HCT116 (cell line): ENCODE data around the gene WNT1. TPM values are rescaled to one million over a fixed set of nuclear protein-coding genes. Genes with fewer than 3 reads are reported as not detected.

Source experiments
- ATAC-seq: fragments of 200-7000 bp; cut with Tn5 transposase; 2 replicates; pipeline ENCODE4 v1.9.1; 2020; ENCODE audit warnings: mild to moderate bottlenecking, moderate library complexity
- BruUV-seq: library from RNA; stranded (reverse); fragments of 400-500 nt; replicated peaks from 2 replicates; lab custom pipeline; 2021; lab: Mats Ljungman, UMichigan
- CTCF ChIA-PET: fragments of 300-600 bp; sonication (Branson Sonifier 250); formaldehyde crosslinking; loops from one replicate; lab custom pipeline; 2021; ENCODE audit warnings: antibody characterized with exemption; lab: Charles Lee
- POLR2A ChIA-PET: fragments of 300-600, 350-600 bp; sonication (Branson Sonifier 250); formaldehyde crosslinking; loops from one replicate; lab custom pipeline; 2021; ENCODE audit warnings: antibody characterized with exemption; lab: Charles Lee
- RAD21 ChIA-PET, 2 experiments: fragments of 300-600 bp; sonication (Branson Sonifier 250); formaldehyde crosslinking; loops; one replicate each; lab custom pipeline; 2023; ENCODE audit warnings: low total read pairs in 2 of 2; ENCODE audit not compliant: uncharacterized antibody in 2 of 2, unreplicated experiment in 2 of 2, low non-redundant PET in 1 of 2; lab: Charles Lee
- DNase-seq: peaks from one replicate; pipeline ENCODE4 v3.0.0-alpha.2; 2010; ENCODE audit warnings: low read depth, low spot score
- H2AFZ ChIP-seq: fragments of 200-600 bp; shearing (Covaris generic), sonication (generic); 2 replicates; pipeline ENCODE4 v1.6.1; 2017; ENCODE audit warnings: low read depth, mixed run types, mixed read lengths, antibody characterized with exemption, low read length; ENCODE audit not compliant: poor library complexity, severe bottlenecking
- H3K27ac ChIP-seq: 2 replicates; pipeline ENCODE4 v1.5.1; 2012; ENCODE audit warnings: low read depth, low read length
- H3K27me3 ChIP-seq: fragments of 200-600 bp; sonication (generic); 2 replicates; pipeline ENCODE4 v1.6.1; 2016; ENCODE audit warnings: mixed run types, low read length, mixed read lengths; ENCODE audit not compliant: insufficient read depth
- H3K36me3 ChIP-seq, 2 experiments: fragments of 200-500 bp in 1 of 2; fragments of 200-600 bp in 1 of 2; sonication (Bioruptor generic) in 1 of 2; sonication (generic) in 1 of 2; 2 replicates each; pipeline versions ENCODE4 v1.5.1 to v1.6.1; 2014 to 2016; ENCODE audit warnings: low read length in 2 of 2, inconsistent platforms in 1 of 2, mixed read lengths in 1 of 2, mixed run types in 1 of 2; ENCODE audit not compliant: insufficient read depth in 2 of 2, control insufficient read depth in 1 of 2
- H3K4me1 ChIP-seq, 2 experiments: fragments of 200-600 bp in 1 of 2; sonication (generic) in 1 of 2; 2 replicates each; pipeline versions ENCODE4 v1.5.1 to v1.6.1; 2012 to 2017; ENCODE audit warnings: low read length in 2 of 2, inconsistent platforms in 1 of 2, mild to moderate bottlenecking in 1 of 2, mixed read lengths in 1 of 2, mixed run types in 1 of 2, moderate library complexity in 1 of 2; ENCODE audit not compliant: insufficient read depth in 2 of 2, control insufficient read depth in 1 of 2
- H3K4me2 ChIP-seq: fragments of 200-600 bp; sonication (generic); 2 replicates; pipeline ENCODE4 v1.6.1; 2017; ENCODE audit warnings: mixed run types, low read length, mixed read lengths
- H3K4me3 ChIP-seq, 2 experiments: fragments of 200-600 bp in 1 of 2; sonication (generic) in 1 of 2; replicated peaks in 1 of 2; 2 replicates each; pipeline ENCODE4 v1.5.1; 2011 to 2016; ENCODE audit warnings: low read length in 2 of 2, control low read depth in 1 of 2, low read depth in 1 of 2, mild to moderate bottlenecking in 1 of 2, mixed read lengths in 1 of 2, mixed run types in 1 of 2
- H3K79me2 ChIP-seq: fragments of 200-600 bp; sonication (generic); 2 replicates; pipeline ENCODE4 v1.6.1; 2017; ENCODE audit warnings: mild to moderate bottlenecking, mixed run types, low read length, moderate library complexity, mixed read lengths; ENCODE audit not compliant: insufficient read depth
- H3K9ac ChIP-seq: fragments of 200-600 bp; sonication (generic); 2 replicates; pipeline ENCODE4 v1.6.1; 2016; ENCODE audit warnings: low read length, mixed read lengths
- H3K9me2 ChIP-seq: fragments of 200-600 bp; sonication (generic), shearing (Covaris generic); 2 replicates; pipeline ENCODE4 v1.6.1; 2017; ENCODE audit warnings: mixed run types, mild to moderate bottlenecking, moderate library complexity; ENCODE audit not compliant: insufficient read depth
- H3K9me3 ChIP-seq, 2 experiments: fragments of 200-500 bp in 1 of 2; fragments of 200-600 bp in 1 of 2; sonication (Bioruptor generic) in 1 of 2; sonication (generic) in 1 of 2; 2 replicates each; pipeline ENCODE4 v1.6.1; 2014 to 2017; ENCODE audit warnings: low read length in 2 of 2, mixed read lengths in 2 of 2, inconsistent platforms in 1 of 2, low read depth in 1 of 2, mild to moderate bottlenecking in 1 of 2, mixed run types in 1 of 2, moderate library complexity in 1 of 2; ENCODE audit not compliant: control insufficient read depth in 1 of 2, insufficient read depth in 1 of 2
- H4K20me1 ChIP-seq: fragments of 200-600 bp; sonication (generic), shearing (Covaris generic); 2 replicates; pipeline ENCODE4 v1.6.1; 2017; ENCODE audit warnings: mixed run types, mild to moderate bottlenecking, moderate library complexity; ENCODE audit not compliant: insufficient read depth
- CBX3 ChIP-seq: IDR thresholded peaks from 2 replicates; pipeline ENCODE4 v1.6.1; 2012; ENCODE audit warnings: low read depth
- CEBPB ChIP-seq: IDR thresholded peaks from 2 replicates; pipeline ENCODE4 v1.6.1; 2012; ENCODE audit warnings: low read depth
- EZH2phosphoT487 ChIP-seq: fragments of 200-600 bp; IDR thresholded peaks from 2 replicates; pipeline ENCODE4 v1.6.1; 2018; ENCODE audit warnings: antibody characterized with exemption, borderline replicate concordance
- FOSL1 ChIP-seq: IDR thresholded peaks from 2 replicates; pipeline ENCODE4 v1.6.1; 2012; ENCODE audit warnings: low read depth
- POLR2AphosphoS5 ChIP-seq: IDR thresholded peaks from 2 replicates; pipeline ENCODE4 v1.6.1; 2011; ENCODE audit warnings: mild to moderate bottlenecking, low read depth, low read length, moderate library complexity
- RAD21 ChIP-seq: IDR thresholded peaks from 2 replicates; pipeline ENCODE4 v1.6.1; 2012; ENCODE audit warnings: low read depth, mild to moderate bottlenecking
- SIN3A ChIP-seq: IDR thresholded peaks from 2 replicates; pipeline ENCODE4 v1.6.1; 2012; ENCODE audit warnings: low read depth
- SRF ChIP-seq: IDR thresholded peaks from 2 replicates; pipeline ENCODE4 v1.6.1; 2012; ENCODE audit warnings: low read depth
- YY1 ChIP-seq: IDR thresholded peaks from 2 replicates; pipeline ENCODE4 v1.6.1; 2011; ENCODE audit warnings: low read length, low read depth, moderate library complexity, mild to moderate bottlenecking; ENCODE audit not compliant: insufficient replicate concordance; ENCODE audit errors: extremely low read depth
- ZFX ChIP-seq: fragments of 450-650 bp; IDR thresholded peaks from 2 replicates; pipeline ENCODE4 v1.6.1; 2017
- ZNF274 ChIP-seq: fragments of 200-500 bp; sonication (Bioruptor generic); IDR thresholded peaks from 2 replicates; pipeline ENCODE4 v1.6.1; 2014; ENCODE audit warnings: mild to moderate bottlenecking, low read depth, low read length, inconsistent platforms
- intact Hi-C: fragments of 100-400 bp; cut with micrococcal nuclease; formaldehyde crosslinking; loops from 2 replicates; pipeline ENCODE4 v1.10.0; 2022
- total RNA-seq: library from RNA; stranded (reverse); gene quantifications from one replicate; pipeline ENCODE4 v1.2.1, GENCODE V29; 2021; ENCODE audit not compliant: unreplicated experiment
- TF ChIP-seq, protein P1 (sequence below): IDR thresholded peaks from 2 replicates; pipeline ENCODE4 v1.6.1; 2012
- TF ChIP-seq, protein P2 (sequence below): IDR thresholded peaks from 2 replicates; pipeline ENCODE4 v1.6.1; 2012
- TF ChIP-seq, protein P3 (sequence below): IDR thresholded peaks from 2 replicates; pipeline ENCODE4 v1.6.1; 2012; ENCODE audit warnings: low read depth

WNT1 gene
- total RNA-seq, 1 experiment from 2014 or later, result not detected

DNA sequence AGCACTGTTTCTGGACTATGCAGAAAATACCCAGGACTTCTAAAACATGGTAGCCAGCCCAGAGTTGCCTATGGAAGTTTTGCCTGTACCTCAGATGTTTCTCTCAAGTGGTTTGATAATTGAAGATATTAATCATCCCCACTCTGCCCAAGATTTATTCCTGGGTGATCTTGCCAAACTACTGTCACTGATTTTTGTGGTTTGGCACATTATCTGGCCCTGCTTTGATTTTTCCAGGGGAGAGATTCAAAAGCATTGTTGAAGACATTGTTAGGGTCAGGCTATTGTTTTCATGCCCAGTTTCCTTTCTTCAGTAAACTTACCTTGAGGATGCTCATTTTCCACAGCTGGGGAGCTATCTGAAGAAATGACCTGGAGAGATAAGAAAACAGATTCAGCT lies 34.6 kb downstream of the WNT1 start:
- ATAC-seq (no peak), DNase-seq (no peak)
- H2AFZ ChIP-seq, result no peak overlapping the region
- intact Hi-C loops, result no loop called here
- H3K9me3 ChIP-seq, result no peaks in the 10 kb centered on the region
- peaks cover 12 to 15% of the 10 kb centered on the region in 2 experiments for H3K4me1 ChIP-seq
- H3K9ac ChIP-seq, result no peak overlapping the region
- no peaks in the 10 kb centered on the region for H3K27me3 ChIP-seq
- H3K27ac ChIP-seq, result no peak overlapping the region
- H3K79me2 ChIP-seq, result peaks cover 5% of the 10 kb centered on the region; the same call in 1 of the 2 replicates
- no peak overlapping the region for H3K4me3 ChIP-seq
- CTCF ChIA-PET, result interaction anchor here (1.4 to 2.0 kb wide), 2 partner anchors 14 to 25 kb away, joined by 4 to 5 read pairs; partner anchors contain the start of gene DDN
- H4K20me1 ChIP-seq, result no peaks in the 10 kb centered on the region
- RAD21 ChIA-PET, result no interaction called here
- H3K36me3 ChIP-seq, result peaks cover 4 to 5% of the 10 kb centered on the region in 2 experiments; a peak in 2 of 4 replicates
- no TSS peak for BruUV-seq
- H3K4me2 ChIP-seq, result no peak overlapping the region
- TF ChIP-seq, protein P1, sequence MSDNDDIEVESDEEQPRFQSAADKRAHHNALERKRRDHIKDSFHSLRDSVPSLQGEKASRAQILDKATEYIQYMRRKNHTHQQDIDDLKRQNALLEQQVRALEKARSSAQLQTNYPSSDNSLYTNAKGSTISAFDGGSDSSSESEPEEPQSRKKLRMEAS, result no peak
- TF ChIP-seq EZH2phosphoT487 (no peak), CEBPB (no peak), YY1 (no peak), RAD21 (no peak), CBX3 (no peak), ZNF274 (no peak), SRF (no peak), ZFX (no peak), SIN3A (no peak), POLR2AphosphoS5 (no peak), FOSL1 (no peak)
- TF ChIP-seq, protein P2, sequence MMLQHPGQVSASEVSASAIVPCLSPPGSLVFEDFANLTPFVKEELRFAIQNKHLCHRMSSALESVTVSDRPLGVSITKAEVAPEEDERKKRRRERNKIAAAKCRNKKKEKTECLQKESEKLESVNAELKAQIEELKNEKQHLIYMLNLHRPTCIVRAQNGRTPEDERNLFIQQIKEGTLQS, result no peak
- TF ChIP-seq, protein P3, sequence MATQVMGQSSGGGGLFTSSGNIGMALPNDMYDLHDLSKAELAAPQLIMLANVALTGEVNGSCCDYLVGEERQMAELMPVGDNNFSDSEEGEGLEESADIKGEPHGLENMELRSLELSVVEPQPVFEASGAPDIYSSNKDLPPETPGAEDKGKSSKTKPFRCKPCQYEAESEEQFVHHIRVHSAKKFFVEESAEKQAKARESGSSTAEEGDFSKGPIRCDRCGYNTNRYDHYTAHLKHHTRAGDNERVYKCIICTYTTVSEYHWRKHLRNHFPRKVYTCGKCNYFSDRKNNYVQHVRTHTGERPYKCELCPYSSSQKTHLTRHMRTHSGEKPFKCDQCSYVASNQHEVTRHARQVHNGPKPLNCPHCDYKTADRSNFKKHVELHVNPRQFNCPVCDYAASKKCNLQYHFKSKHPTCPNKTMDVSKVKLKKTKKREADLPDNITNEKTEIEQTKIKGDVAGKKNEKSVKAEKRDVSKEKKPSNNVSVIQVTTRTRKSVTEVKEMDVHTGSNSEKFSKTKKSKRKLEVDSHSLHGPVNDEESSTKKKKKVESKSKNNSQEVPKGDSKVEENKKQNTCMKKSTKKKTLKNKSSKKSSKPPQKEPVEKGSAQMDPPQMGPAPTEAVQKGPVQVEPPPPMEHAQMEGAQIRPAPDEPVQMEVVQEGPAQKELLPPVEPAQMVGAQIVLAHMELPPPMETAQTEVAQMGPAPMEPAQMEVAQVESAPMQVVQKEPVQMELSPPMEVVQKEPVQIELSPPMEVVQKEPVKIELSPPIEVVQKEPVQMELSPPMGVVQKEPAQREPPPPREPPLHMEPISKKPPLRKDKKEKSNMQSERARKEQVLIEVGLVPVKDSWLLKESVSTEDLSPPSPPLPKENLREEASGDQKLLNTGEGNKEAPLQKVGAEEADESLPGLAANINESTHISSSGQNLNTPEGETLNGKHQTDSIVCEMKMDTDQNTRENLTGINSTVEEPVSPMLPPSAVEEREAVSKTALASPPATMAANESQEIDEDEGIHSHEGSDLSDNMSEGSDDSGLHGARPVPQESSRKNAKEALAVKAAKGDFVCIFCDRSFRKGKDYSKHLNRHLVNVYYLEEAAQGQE, result no peak
- POLR2A ChIA-PET, result no interaction called here
- no peaks in the 10 kb centered on the region for H3K9me2 ChIP-seq
